Activated CD4-positive, alpha-beta T cell treated with anti-CD3 and anti-CD28 coated beads, Interleukin-2, amount 50 U/mL, for 24 hours (primary cell): ENCODE data around the gene ZFHX3.
A peak's percentile ranks its signal among the peaks of the same experiment; 100 is the strongest.

Experiments used
- DNase-seq, 2 donors: peaks; one replicate each; pipeline ENCODE4 v3.0.0-alpha.2; 2020; ENCODE audit warnings: low read depth in 1 of 2, low spot score in 1 of 2

ZFHX3 gene

GRCh38 chr16:72836985-72837384 is 210.9 kb downstream of the ZFHX3 start:
- DNase-seq: no peak

DNA sequence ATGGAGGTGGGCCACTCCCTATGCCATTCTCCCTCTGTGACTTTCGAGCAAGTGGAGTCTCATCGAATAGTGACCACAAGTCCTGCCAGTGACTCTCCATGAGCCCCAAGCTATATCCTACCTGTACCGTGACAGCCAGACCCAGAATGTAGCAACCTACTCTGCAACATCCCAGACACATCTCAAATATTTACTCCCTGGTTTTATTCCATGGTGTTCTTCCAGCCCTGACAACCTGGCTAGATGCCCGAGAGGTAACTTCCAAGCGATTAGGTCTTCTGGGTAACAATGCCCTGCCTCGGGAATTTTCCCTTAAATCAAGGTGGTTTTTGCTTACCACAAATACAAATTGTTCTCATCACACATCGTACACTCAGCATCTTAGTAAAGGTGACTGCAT is 211.7 kb downstream of the ZFHX3 start:
- DNase-seq: no peak

DNA sequence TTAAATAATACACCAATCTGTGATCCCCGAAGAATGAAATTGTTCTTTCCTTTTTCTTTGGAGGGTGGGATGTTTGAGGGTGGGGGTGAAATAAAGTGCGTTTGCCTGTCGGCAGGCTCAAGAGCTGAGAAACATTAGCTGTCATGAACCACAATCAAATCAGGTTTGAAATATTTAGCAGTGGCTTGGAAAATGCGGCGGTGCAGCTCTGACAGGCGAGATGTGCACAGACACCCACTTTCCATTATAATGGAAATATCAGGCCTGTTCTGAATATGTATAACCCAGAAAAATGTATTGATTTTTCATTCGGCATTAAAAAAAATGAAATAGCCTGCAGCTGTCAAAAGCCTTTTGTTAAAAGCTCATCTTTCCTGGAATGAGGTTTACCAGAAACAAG is 212.8 kb downstream of the ZFHX3 start:
- DNase-seq: no peak

GRCh38 chr16:72834499-72834898 is 213.4 kb downstream of the ZFHX3 start:
- DNase-seq: no peak

DNA sequence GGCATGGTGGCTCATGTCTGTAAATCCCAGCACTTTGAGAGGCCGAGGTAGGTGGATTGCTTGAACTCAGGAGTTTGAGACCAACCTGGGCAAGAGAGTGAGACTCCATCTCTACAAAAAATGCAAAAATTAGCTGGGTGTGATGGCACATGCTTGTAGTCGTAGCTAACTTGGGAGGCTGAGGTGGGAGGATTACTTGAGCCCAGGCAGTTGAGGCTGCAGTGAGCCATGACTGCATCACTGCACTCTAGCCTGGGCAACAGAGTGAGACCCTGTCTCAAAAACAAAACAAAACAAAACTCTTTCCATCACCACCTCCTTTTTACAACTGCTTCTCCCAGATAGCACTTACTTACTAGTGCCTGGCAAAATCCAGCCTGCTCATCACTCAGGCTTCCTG is 214.0 kb downstream of the ZFHX3 start:
- DNase-seq: no peak

DNA sequence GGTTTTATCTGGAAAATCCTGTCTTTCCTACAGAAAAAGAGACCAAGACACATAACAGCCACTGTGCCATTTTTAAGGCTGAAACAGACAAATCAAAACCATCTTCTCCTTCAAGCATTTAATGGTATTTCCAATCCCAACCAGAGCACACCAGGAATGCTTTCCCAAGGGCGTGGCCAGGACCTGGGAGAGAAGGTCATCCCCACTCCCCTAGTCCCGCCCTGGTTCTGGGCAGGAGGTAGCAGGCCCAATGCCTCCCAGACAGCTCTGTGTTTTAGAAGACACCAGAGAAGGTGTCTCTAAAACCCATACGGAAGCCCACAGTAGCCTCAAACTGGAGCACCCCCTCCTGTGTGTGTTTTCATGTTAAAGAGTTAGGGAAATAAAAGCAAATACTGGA is 214.4 kb downstream of the ZFHX3 start:
- no peak for DNase-seq

DNA sequence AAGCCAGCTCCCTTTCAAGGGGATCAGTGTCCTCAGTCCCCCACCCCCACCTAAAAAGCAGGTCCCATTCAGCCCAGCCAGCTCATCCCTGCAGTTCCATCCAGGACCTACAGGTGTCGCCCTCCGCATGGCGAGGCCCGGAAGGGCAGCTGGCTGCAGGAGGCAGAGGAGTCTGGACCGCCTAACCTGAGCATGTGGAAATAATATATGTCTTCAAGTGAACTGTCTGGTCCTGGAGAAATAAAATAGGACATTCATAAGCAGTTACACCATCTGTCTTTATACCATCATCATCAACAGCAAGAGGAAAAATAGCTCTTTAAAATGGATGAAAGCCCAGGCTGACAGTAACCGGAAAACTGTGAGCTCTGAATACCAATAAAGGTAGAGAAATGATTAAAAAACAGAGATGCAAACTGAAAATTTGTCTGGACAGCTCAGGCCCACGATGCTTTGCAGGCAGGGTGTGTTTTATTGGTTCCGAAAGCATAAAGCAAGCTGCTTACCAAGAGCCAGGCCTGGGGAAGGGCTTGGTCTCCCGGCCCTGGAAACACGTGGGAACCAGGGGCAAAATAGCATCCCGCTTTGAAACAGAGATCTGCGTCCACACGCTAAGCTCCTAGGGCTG is 215.2 kb downstream of the ZFHX3 start:
- peak; percentile 35 to 46 for DNase-seq

- DNase-seq: no peak
Measured at GRCh38 chr16:72829846-72830775, 217.8 kb downstream of the ZFHX3 start.

GRCh38 chr16:72827866-72828265 is 220.1 kb downstream of the ZFHX3 start:
- DNase-seq: no peak

DNA sequence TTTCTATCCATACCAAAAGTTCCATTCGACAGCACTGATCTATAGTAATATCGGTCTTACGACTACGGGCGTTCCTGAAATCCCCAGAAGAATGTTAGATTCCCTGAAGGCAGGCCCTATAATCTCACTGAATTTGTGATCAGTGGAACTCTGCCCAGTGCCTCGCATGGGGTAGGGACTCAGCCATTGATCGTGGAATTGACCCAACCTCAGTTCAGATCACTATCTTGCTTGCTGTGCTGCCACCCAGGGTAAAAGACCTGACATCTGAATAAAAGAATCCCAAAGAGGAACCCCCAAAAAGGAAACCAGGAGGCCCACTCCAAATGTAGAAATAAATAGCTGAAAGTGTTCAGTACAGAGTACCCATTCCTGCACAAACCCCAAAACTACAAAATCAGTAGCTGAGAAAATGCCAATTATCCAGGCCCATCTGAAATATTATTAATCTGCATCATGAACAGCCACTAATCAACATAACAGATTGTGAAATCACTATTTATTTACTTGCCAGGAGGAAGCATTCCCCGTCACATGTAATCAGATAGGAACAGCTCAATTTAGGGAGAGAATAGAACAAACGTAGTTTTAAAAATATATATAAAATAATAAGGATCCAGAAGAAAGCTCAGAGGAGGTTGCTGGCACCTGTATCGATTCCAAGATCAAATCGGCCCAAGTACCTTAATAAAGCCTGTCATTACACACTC is 221.9 kb downstream of the ZFHX3 start:
- no peak for DNase-seq

DNA sequence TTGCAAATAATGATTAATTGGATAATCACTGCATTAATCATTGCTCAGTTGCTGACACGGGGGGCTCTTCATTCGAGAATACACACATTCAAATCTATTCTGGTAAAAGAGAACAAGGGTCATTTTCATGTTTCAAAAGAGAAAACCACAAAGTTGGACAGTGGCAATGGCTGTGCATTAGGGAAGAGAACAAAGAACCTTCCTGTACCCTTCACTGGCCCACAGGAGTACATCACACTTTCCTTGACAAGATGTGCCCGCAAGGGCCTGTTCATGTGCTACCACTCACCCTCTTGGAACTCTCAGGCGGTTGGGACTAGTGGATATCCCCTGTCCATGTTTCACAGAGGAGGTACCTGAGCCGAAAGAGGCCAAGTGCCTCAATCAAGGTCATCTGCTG is 223.2 kb downstream of the ZFHX3 start:
- DNase-seq: no peak

DNA sequence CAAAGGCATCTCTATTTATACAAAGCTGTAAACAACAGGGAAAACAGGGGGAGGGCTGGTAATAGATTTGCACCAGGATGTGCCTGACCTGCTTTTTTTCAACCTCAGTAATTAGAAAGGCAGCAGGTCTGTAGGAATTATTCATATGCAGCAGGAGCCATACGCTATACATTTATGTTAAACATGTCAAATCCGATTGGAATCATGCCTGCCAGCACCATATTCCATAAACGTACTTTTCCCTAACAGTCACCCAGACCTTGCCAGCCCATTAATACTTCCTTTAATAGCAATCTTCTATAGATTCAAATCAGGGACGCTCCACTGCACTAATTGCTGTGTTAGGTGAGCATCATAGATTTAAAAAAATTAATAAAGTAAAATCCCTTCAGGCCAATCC is 223.9 kb downstream of the ZFHX3 start:
- no peak for DNase-seq

GRCh38 chr16:72821185-72821950 is 226.6 kb downstream of the ZFHX3 start:
- no peak for DNase-seq

GRCh38 chr16:72819345-72819744 is 228.6 kb downstream of the ZFHX3 start:
- DNase-seq: no peak

GRCh38 chr16:72818236-72818845 is 229.6 kb downstream of the ZFHX3 start:
- no peak for DNase-seq

DNA sequence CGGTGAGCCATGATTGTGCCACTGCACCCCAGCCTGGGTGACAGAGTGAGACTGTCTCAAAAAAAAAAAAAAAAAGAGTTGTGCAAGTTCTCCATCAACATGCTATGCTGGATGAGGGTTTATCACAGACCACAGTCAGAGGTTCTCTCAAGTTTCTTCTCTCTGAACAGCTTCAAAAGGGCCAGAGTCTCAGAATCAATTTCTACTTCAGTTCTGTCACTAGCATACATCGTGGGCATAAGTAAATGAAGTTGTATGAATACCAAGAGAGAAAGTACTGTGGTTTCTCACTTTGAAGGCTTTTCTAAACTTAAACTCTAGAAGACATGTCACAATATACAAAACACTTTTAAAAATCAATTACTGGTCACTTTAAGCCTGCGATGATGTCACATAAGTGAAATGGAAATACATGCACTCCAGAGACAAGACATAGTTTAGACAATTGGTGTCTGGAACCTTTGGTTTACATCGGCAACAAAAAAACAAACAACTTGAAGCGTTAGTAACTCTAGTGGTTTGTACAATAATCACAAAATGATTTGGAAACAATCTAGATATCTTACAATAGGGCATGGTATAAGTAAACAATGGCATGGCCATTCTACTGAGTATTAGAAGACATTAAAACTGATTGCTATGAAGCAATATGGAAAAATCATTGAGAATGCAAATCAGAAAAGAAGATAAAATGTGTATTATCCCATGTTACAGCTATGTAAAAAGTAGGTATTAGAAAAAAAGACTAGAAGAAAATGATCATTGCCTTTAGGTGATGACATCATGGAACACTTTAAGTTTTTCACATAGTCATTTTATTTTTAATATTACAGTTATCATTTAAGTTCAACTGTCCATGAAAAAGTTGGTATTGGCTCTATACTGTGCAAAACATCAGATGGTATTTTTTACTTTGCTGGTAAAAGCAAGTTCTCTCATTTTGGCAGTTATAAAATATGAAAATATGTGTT is 232.3 kb downstream of the ZFHX3 start:
- no peak for DNase-seq

GRCh38 chr16:72814226-72814625 is 233.7 kb downstream of the ZFHX3 start:
- no peak for DNase-seq

GRCh38 chr16:72812672-72813071 is 235.3 kb downstream of the ZFHX3 start:
- no peak for DNase-seq

DNA sequence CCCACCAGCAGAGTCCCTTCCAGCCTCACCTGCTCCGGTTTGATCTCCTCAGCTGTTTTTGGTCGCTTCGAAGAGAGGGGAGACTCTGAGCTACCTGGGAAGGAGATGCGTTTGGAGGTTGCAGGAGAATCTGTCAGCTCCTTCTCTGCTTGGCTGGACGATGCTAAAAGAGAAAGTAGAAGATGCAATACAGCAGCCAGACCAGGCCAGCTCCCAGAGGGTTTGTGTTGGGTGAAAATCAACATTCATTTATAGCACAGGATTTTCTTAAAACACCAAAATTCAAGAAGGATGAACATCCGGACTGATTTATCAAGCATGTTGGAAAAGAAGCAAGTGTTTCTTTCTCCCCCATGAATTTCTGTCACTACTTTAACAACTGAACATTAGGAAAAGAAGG is 236.1 kb downstream of the ZFHX3 start:
- DNase-seq: no peak
